Fibroblast of the aortic adventitia (primary cell): ENCODE results near the gene ZNF627. TPM values are rescaled to one million over a fixed set of nuclear protein-coding genes. Genes with fewer than 3 reads are reported as not detected.
"Not testable (repeated sequence)": the region's sequence is repeated elsewhere in the genome, so short reads cannot be mapped to it uniquely, and the experiment has no call there.

ENCODE experiments used
- DNase-seq: peaks from one replicate; pipeline ENCODE4 v3.0.0-alpha.2; 2010; ENCODE audit warnings: low read depth
- H3K4me3 ChIP-seq: 2 replicates; pipeline ENCODE4 v1.5.1; 2011; ENCODE audit warnings: low read depth, mild to moderate bottlenecking, control low read depth, low read length, moderate library complexity
- total RNA-seq: library from RNA; depleted of rRNA; stranded (reverse); fragments of >200 nt; gene quantifications from 2 replicates; pipeline ENCODE4 v1.2.3, GENCODE V29; 2012; ENCODE audit warnings: low replicate concordance
- TF ChIP-seq, protein P1 (sequence below): IDR thresholded peaks from 2 replicates; pipeline ENCODE4 v1.5.1; 2011; ENCODE audit warnings: mild to moderate bottlenecking, low read length, control low read depth, inconsistent platforms; ENCODE audit not compliant: insufficient read depth

ZNF627 gene
- total RNA-seq, 1 donor, result 11.7 TPM

DNA sequence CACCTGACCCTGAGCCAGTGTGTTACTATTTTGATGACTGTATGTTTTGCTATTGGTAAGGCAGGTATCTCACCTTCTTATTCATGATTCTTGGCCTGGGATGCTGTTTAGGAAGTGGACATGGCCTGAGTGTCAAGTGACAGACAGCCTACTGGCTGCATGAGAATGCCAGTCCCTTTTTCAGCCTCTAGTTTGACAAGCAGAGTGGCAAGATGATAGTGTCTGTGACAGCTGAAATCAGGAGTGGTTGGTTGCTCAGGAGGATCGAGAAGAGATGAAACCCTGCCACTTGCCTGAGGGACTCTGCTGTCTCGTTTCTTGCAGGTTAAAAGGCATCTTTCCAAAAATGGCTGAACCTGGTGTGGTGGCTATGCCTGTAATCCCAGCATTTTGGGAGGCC lies 31.1 kb upstream of the ZNF627 start:
- DNase-seq, result no peak
- TF ChIP-seq, protein P1, sequence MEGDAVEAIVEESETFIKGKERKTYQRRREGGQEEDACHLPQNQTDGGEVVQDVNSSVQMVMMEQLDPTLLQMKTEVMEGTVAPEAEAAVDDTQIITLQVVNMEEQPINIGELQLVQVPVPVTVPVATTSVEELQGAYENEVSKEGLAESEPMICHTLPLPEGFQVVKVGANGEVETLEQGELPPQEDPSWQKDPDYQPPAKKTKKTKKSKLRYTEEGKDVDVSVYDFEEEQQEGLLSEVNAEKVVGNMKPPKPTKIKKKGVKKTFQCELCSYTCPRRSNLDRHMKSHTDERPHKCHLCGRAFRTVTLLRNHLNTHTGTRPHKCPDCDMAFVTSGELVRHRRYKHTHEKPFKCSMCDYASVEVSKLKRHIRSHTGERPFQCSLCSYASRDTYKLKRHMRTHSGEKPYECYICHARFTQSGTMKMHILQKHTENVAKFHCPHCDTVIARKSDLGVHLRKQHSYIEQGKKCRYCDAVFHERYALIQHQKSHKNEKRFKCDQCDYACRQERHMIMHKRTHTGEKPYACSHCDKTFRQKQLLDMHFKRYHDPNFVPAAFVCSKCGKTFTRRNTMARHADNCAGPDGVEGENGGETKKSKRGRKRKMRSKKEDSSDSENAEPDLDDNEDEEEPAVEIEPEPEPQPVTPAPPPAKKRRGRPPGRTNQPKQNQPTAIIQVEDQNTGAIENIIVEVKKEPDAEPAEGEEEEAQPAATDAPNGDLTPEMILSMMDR, result no peak
- H3K4me3 ChIP-seq, result no peak overlapping the region

DNA sequence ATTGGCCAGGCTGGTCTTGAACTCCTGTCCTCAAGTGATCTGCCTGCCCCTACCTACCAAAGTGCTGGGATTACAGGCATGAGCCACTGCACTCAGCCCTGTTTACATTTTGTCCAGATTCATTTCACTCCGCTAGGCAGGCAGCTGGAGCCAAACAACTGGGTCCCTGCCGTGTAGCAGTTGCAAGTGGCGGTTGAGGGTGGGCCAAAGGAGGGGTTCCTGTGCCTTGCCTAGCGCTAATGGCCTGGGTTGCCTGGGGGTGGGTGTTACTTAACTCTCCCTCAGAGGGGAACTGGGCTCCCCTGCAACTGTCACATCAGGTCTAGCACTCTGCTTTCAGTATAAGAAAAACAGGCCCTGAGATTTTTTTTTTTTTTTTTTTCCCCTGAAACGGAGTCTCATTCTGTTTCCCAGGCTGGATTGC lies 27.2 kb upstream of the ZNF627 start:
- TF ChIP-seq, protein P1, result no peak
- DNase-seq, result no peak

DNA sequence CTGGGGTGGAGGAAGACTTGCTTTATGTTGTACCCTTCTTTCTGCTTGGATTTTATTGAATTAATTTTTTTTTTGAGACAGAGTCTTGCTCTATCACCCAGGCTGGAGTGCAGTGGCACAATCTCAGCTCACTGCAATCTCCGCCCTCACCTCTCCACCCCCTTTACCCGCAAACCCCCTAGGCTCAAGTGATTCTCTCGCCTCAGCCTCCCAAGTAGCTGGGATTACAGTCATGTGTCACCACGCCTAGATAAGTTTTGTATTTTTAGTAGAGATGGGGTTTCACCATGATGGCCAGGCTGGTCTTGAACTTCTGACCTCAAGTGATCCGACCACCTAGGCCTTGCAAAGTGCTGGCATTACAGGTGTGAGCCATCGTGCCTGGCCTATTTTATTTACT lies 23.9 kb upstream of the ZNF627 start:
- H3K4me3 ChIP-seq, DNase-seq: not testable (repeated sequence)

More for the DNA sequence above, 27.2 kb upstream of the ZNF627 start:
- H3K4me3 ChIP-seq, result no peak overlapping the region

DNA sequence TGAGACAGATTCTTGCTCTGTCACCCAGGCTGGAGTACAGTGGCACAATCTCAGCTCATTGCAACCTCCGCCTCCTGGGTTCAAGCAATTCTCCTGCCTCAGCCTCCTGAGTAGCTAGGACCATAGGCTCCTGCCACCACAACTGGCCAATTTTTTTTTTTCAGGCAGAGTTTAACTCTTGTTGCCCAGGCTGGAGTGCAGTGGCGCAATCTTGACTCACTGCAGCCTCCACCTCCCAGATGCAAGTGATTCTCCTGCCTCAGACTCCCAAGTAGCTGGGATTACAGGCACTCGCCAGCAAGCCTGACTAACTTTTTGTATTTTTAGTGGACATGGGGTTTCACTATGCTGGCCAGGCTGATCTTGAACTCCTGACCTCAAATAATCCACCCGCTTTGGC lies 23.5 kb upstream of the ZNF627 start:
- not testable (repeated sequence) for DNase-seq

DNA sequence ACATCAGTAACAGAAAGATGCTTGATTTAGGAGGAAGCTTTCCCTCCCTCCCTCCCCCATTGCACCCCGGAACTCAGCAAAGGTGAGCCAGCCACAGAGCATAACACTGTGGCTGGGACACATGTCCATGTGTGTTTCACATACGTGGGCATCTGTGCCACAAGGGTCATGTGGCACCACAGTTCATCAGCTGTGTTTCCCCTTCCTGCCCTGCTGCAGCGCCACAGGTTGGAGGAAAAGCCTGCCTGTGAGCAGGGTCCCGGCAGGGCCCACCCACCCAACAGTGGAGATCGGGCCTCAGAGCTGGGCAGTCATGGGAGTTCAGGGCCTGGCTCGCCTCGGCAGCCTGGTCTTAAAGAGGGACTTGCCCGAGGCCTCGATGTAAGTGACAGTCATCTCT lies 22.6 kb upstream of the ZNF627 start:
- no peak overlapping the region for H3K4me3 ChIP-seq
- TF ChIP-seq, protein P1, result no peak
- no peak for DNase-seq

More for the DNA sequence above, 23.5 kb upstream of the ZNF627 start:
- not testable (repeated sequence) for H3K4me3 ChIP-seq

DNA sequence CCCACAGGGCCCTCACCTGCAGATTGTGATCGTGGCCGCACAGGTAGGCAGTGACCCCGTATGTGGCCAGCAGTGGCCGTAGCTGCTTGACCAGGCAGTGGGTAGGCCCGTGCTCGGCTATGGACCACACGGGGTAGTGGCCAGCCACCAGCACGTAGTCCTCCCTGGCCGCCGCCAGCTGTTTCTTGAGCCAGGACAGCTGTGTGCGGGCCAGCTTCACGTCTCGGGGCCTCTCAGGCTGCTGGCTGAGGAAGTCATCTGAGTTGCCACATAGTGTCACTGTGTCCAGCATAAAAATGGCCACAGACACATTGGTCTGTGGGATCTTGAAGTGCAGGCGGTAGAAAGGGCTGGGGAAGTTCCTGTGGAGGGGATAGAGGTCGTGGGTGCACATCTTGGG lies 21.1 kb upstream of the ZNF627 start:
- no peak for DNase-seq
- H3K4me3 ChIP-seq, result no peak overlapping the region
- TF ChIP-seq, protein P1, result no peak

DNA sequence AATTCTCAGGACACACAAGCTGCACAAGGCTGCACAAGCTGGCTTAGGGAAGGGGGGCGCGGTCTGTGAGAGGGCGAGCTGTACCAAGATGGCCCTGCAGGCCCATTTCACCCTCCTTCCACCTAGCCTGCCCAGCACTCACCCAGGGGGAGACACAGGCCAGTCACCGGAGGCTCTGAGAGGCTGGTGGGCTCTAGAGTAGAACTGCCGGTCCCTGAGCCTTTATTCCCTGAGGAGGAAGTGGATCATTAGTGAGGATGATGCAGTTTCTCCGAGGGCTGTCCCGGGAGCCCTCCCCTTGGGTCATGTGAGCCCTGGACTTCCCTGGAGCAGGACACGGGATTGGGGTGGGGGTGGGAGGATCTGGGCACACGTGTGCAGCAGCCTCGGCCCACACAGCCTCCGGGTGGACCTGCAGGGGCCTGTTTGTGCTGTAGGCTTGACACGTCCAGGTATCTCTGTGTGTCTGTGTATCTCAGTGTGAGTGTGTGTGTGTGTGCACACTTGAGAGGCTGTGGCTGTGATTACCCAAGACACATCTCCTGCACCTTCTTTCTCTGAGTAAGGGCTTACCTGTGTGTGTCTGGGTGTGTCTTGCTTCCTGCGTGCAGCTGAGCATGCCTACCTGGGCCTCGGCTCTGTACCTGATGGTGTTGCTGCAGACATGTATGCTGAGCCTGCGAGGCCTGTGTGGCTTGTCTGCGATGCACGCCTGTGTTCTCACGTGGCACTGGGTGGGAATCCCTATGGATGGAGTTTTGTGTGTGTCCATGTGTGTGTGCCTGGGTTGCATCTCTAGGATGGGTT lies 19.6 kb upstream of the ZNF627 start, which contains the start of gene ACP5:
Gene ACP5, minus strand, starts transcription at position 195 of the 807 bp plus-strand sequence. CDS start 328 bp downstream, outside the sequence.
- H3K4me3 ChIP-seq, result no peak within 1 kb of the TSS
- DNase-seq, result no peak
- TF ChIP-seq, protein P1, result no peak
